Chondrocyte (in vitro differentiated cells): ENCODE measurements around the gene GRIK1. TPM values are rescaled to one million over a fixed set of nuclear protein-coding genes. Genes with fewer than 3 reads are reported as not detected.

Experiments
- DNase-seq: peaks from one replicate; pipeline ENCODE4 v3.0.0; 2021; ENCODE audit warnings: mixed read lengths, low spot score
- H3K27ac Mint-ChIP-seq: one replicate; pipeline ENCODE4 v1.8.0; 2021; ENCODE audit warnings: mild to moderate bottlenecking, moderate library complexity, mixed read lengths; ENCODE audit not compliant: unreplicated experiment
- H3K27me3 Mint-ChIP-seq: 2 replicates; pipeline ENCODE4 v1.8.0; 2021; ENCODE audit warnings: low read depth, mixed read lengths
- H3K36me3 Mint-ChIP-seq: 2 replicates; pipeline ENCODE4 v1.8.0; 2021; ENCODE audit warnings: low read depth, mixed read lengths
- H3K4me1 Mint-ChIP-seq: 2 replicates; pipeline ENCODE4 v1.8.0; 2021; ENCODE audit warnings: low read depth, mild to moderate bottlenecking, mixed read lengths
- H3K4me3 Mint-ChIP-seq: one replicate; pipeline ENCODE4 v1.8.0; 2021; ENCODE audit warnings: mild to moderate bottlenecking, moderate library complexity, mixed read lengths; ENCODE audit not compliant: unreplicated experiment
- H3K9me3 Mint-ChIP-seq: 2 replicates; pipeline ENCODE4 v1.8.0; 2021; ENCODE audit warnings: low read depth, mixed read lengths
- CTCF ChIP-seq: fragments of 200-600 bp; sonication (generic); IDR thresholded peaks from 2 replicates; pipeline ENCODE4 v1.5.0; 2021; ENCODE audit warnings: antibody characterized with exemption, mild to moderate bottlenecking, moderate library complexity
- total RNA-seq: library from RNA; stranded (reverse); gene quantifications from 3 replicates; pipeline ENCODE4 v1.2.1, GENCODE V29; 2021

The GRIK1 gene
- total RNA-seq, 1 donor from 2014 or later = 1.2 TPM

- Mint-ChIP-seq H3K4me3 (no peak overlapping the region), H3K36me3 (no peaks in the 10 kb centered on the region), H3K9me3 (no peaks in the 10 kb centered on the region), H3K4me1 (no peaks in the 10 kb centered on the region), H3K27me3 (peaks cover 1% of the 10 kb centered on the region), H3K27ac (no peak overlapping the region)
- no peak for TF ChIP-seq CTCF
- DNase-seq = no peak
Measured at GRCh38 chr21:29775462-29775861, 164.3 kb downstream of the GRIK1 start.

DNA sequence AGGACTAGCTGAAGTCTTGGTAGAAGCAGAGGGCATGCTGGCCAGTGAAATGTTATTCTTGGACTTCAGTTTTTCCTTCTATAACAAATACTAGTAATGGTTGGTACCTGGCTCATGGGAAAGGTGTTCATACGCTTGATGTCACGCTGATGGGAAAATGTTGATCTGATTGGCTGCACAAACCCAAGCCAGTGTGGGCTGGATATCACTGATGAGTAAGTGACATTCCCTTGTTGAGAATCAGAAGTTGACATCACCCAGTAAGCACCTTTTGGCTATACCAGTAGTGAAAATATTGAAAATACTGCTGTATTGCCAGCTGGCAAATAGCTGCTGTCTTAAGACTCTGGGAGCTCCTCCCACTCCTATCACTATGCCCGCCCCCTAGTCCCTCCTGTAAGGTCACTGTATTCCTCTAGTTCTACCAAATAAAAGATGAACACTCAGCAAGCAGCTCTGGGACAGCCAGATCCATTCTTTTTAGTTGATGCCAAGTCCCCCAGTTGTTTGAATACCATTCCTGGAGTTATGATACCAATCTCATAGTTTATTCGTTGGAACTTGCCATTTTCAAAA, 168.2 kb downstream of the GRIK1 start:
- no peak for TF ChIP-seq CTCF
- peaks cover 1% of the 10 kb centered on the region for H3K27me3 Mint-ChIP-seq
- no peak overlapping the region for H3K4me3 Mint-ChIP-seq
- no peaks in the 10 kb centered on the region for H3K36me3 Mint-ChIP-seq
- no peak overlapping the region for H3K27ac Mint-ChIP-seq
- DNase-seq = no peak
- no peaks in the 10 kb centered on the region for H3K9me3 Mint-ChIP-seq
- no peaks in the 10 kb centered on the region for H3K4me1 Mint-ChIP-seq

GRCh38 chr21:29763674-29764073, 176.1 kb downstream of the GRIK1 start:
- peaks cover 2% of the 10 kb centered on the region for H3K36me3 Mint-ChIP-seq
- H3K9me3 Mint-ChIP-seq = no peaks in the 10 kb centered on the region
- H3K27me3 Mint-ChIP-seq = peaks cover 18% of the 10 kb centered on the region
- H3K4me3 Mint-ChIP-seq = no peak overlapping the region
- no peak for TF ChIP-seq CTCF
- H3K27ac Mint-ChIP-seq = no peak overlapping the region
- DNase-seq = no peak
- no peaks in the 10 kb centered on the region for H3K4me1 Mint-ChIP-seq

GRCh38 chr21:29762570-29763082, 177.2 kb downstream of the GRIK1 start:
- H3K27ac Mint-ChIP-seq = no peak overlapping the region
- no peak for DNase-seq

DNA sequence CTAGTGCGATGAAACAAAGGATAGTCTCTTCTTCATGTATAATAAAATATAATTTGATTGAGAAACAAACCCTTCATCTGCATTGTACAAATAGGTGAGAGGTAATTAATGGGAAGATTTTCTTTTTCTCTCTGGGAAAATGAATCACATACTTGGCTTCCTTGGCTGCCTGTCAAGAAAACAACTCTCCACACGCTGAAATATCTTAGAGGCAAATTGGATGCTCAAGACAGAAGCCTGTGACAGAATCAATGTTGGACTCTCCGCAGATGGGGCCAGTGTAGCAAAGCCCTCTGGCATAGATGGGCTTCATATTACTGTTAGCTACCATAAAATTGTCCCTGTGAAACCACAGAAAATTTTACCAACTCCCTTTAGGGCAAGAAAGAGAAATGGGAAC, 186.6 kb downstream of the GRIK1 start:
- peaks cover 3% of the 10 kb centered on the region for H3K27me3 Mint-ChIP-seq
- peaks cover 10% of the 10 kb centered on the region for H3K4me1 Mint-ChIP-seq
- no peaks in the 10 kb centered on the region for H3K9me3 Mint-ChIP-seq
- no peak overlapping the region for H3K4me3 Mint-ChIP-seq
- no peak for TF ChIP-seq CTCF
- no peaks in the 10 kb centered on the region for H3K36me3 Mint-ChIP-seq
- peak overlapping the region; percentile 18 for H3K27ac Mint-ChIP-seq
- no peak for DNase-seq

More at GRCh38 chr21:29762570-29763082, 177.2 kb downstream of the GRIK1 start:
- Mint-ChIP-seq H3K9me3 (peaks cover 2% of the 10 kb centered on the region), H3K4me3 (no peak overlapping the region), H3K36me3 (peaks cover 2% of the 10 kb centered on the region), H3K27me3 (peaks cover 19% of the 10 kb centered on the region), H3K4me1 (no peaks in the 10 kb centered on the region)
- TF ChIP-seq CTCF = no peak
